GM23338 (cell line): ENCODE measurements around the gene GAD1. TPM values are rescaled to one million over a fixed set of nuclear protein-coding genes. Genes with fewer than 3 reads are reported as not detected.
A peak's percentile ranks its signal among the peaks of the same experiment; 100 is the strongest.

ENCODE experiments used
- ATAC-seq: fragments of 200-7000 bp; cut with Tn5 transposase; 3 replicates; pipeline ENCODE4 v1.9.1; 2020
- DNase-seq: peaks from one replicate; pipeline ENCODE4 v3.0.0-alpha.2; 2015; ENCODE audit warnings: low spot score
- H2AFZ ChIP-seq: fragments of 200-600 bp; sonication (generic); 2 replicates; pipeline ENCODE4 v1.8.0; 2016; ENCODE audit warnings: antibody characterized with exemption, mild to moderate bottlenecking, moderate library complexity
- H3F3A ChIP-seq: fragments of 200-600 bp; sonication (generic); replicated peaks from 2 replicates; pipeline ENCODE4 v1.8.0; 2017; ENCODE audit warnings: antibody characterized with exemption, mixed run types, low read depth
- H3K27ac ChIP-seq: fragments of 200-600 bp; sonication (generic); 2 replicates; pipeline ENCODE4 v1.6.1; 2016; ENCODE audit warnings: low read depth
- H3K27me3 ChIP-seq: fragments of 200-600 bp; sonication (generic); 2 replicates; pipeline ENCODE4 v1.8.0; 2016; ENCODE audit warnings: mild to moderate bottlenecking, mixed run types, moderate library complexity; ENCODE audit not compliant: insufficient read depth
- H3K36me3 ChIP-seq: fragments of 200-600 bp; sonication (generic); 2 replicates; pipeline ENCODE4 v1.8.0; 2016; ENCODE audit warnings: mild to moderate bottlenecking; ENCODE audit not compliant: insufficient read depth
- H3K4me1 ChIP-seq: fragments of 200-600 bp; sonication (generic); 2 replicates; pipeline ENCODE4 v1.8.0; 2016; ENCODE audit warnings: mild to moderate bottlenecking, moderate library complexity; ENCODE audit not compliant: insufficient read depth
- H3K4me2 ChIP-seq: fragments of 200-600 bp; sonication (generic); 2 replicates; pipeline ENCODE4 v1.7.1; 2017; ENCODE audit warnings: mixed run types
- H3K4me3 ChIP-seq: fragments of 200-600 bp; sonication (generic); 2 replicates; pipeline ENCODE4 v1.6.1; 2016; ENCODE audit warnings: mixed run types
- H3K79me2 ChIP-seq: fragments of 200-600 bp; sonication (generic); replicated peaks from 2 replicates; pipeline ENCODE4 v1.8.0; 2017; ENCODE audit warnings: mild to moderate bottlenecking; ENCODE audit not compliant: insufficient read depth
- H3K9me2 ChIP-seq: fragments of 200-600 bp; sonication (generic); 2 replicates; pipeline ENCODE4 v1.8.0; 2017; ENCODE audit not compliant: insufficient read depth
- H4K20me1 ChIP-seq: fragments of 200-600 bp; sonication (generic); replicated peaks from 2 replicates; pipeline ENCODE4 v1.8.0; 2017; ENCODE audit warnings: mild to moderate bottlenecking; ENCODE audit not compliant: insufficient read depth
- H3K27ac Mint-ChIP-seq: 2 replicates; pipeline ENCODE4 v1.8.0; 2020; ENCODE audit warnings: inconsistent platforms, mild to moderate bottlenecking, moderate library complexity, mixed read lengths
- H3K27me3 Mint-ChIP-seq: 3 replicates; pipeline ENCODE4 v1.8.0; 2022; ENCODE audit warnings: low read depth, mild to moderate bottlenecking, moderate library complexity, mixed read lengths, inconsistent platforms; ENCODE audit not compliant: insufficient read depth, poor library complexity
- H3K36me3 Mint-ChIP-seq: 3 replicates; pipeline ENCODE4 v1.8.0; 2021; ENCODE audit warnings: low read depth, mild to moderate bottlenecking, inconsistent platforms, moderate library complexity, mixed read lengths
- H3K4me1 Mint-ChIP-seq: 3 replicates; pipeline ENCODE4 v1.8.0; 2020; ENCODE audit warnings: mild to moderate bottlenecking, inconsistent platforms, mixed read lengths
- H3K4me3 Mint-ChIP-seq: 3 replicates; pipeline ENCODE4 v1.8.0; 2021; ENCODE audit warnings: moderate library complexity, mild to moderate bottlenecking, inconsistent platforms, mixed read lengths
- H3K9me3 Mint-ChIP-seq: 3 replicates; pipeline ENCODE4 v1.8.0; 2020; ENCODE audit warnings: moderate library complexity, mild to moderate bottlenecking, inconsistent platforms, mixed read lengths
- CREB1 ChIP-seq: fragments of 250-450 bp; sonication (Bioruptor Pico); IDR thresholded peaks from 2 replicates; pipeline ENCODE4 v1.5.0; 2020; ENCODE audit warnings: low read depth, mild to moderate bottlenecking, moderate library complexity
- EZH2phosphoT487 ChIP-seq: fragments of 200-600 bp; sonication (generic); IDR thresholded peaks from one replicate; pipeline ENCODE4 v1.8.1; 2018; ENCODE audit warnings: antibody characterized with exemption; ENCODE audit not compliant: unreplicated experiment
- JUNB ChIP-seq: IDR thresholded peaks from one replicate; pipeline ENCODE4 v1.6.1; 2016; ENCODE audit warnings: antibody characterized with exemption; ENCODE audit not compliant: unreplicated experiment
- NANOG ChIP-seq: IDR thresholded peaks from 2 replicates; pipeline ENCODE4 v1.6.1; 2016; ENCODE audit warnings: antibody characterized with exemption, borderline replicate concordance
- STAT1 ChIP-seq: IDR thresholded peaks from one replicate; pipeline ENCODE4 v1.6.1; 2016; ENCODE audit warnings: antibody characterized with exemption; ENCODE audit not compliant: unreplicated experiment
- ZNF114 ChIP-seq: fragments of 250-450 bp; sonication (Bioruptor Pico); IDR thresholded peaks from 2 replicates; pipeline ENCODE4 v1.5.0; 2020; ENCODE audit warnings: mild to moderate bottlenecking, moderate library complexity
- ZNF331 ChIP-seq: fragments of 250-450 bp; sonication (Bioruptor Pico); IDR thresholded peaks from 2 replicates; pipeline ENCODE4 v1.5.0; 2020; ENCODE audit warnings: low read depth, mild to moderate bottlenecking, moderate library complexity
- ZNF462 ChIP-seq: fragments of 250-450 bp; sonication (Bioruptor Pico); IDR thresholded peaks from 2 replicates; pipeline ENCODE4 v1.5.0; 2020; ENCODE audit warnings: mild to moderate bottlenecking, moderate library complexity
- polyA plus RNA-seq: library from polyadenylated mRNA; unstranded; fragments of >200 nt; fragmentation: Nextera tagmentation; extraction: Ambion mirVana; gene quantifications from 2 replicates; pipeline ENCODE4 v1.2.1, GENCODE V29; 2016
- total RNA-seq: library from RNA; depleted of rRNA; stranded (reverse); fragments of >200 nt; shearing (Covaris generic); gene quantifications from 2 replicates; pipeline ENCODE4 v1.2.3, GENCODE V29; 2014

The GAD1 gene
- total and polyA plus RNA-seq, 2 experiments from 2014 or later, result 0.17 to 0.34 TPM

GRCh38 chr2:170774074-170774473, 42.6 kb upstream of the GAD1 start (continued):
- TF ChIP-seq ZNF462 (CRISPR knock-in tag) (no peak), STAT1 (no peak), CREB1 (CRISPR knock-in tag) (no peak), ZNF114 (CRISPR knock-in tag) (no peak), JUNB (no peak), ZNF331 (no peak)

GRCh38 chr2:170778900-170779299, 37.8 kb upstream of the GAD1 start:
- H3K4me3 ChIP-seq, result no peak overlapping the region
- Mint-ChIP-seq H3K36me3 (no peaks in the 10 kb centered on the region), H3K4me3 (no peak overlapping the region), H3K9me3 (no peaks in the 10 kb centered on the region), H3K27ac (peak overlapping the region; percentile 45; the same call in 1 of the 2 replicates), H3K27me3 (no peaks in the 10 kb centered on the region), H3K4me1 (peaks cover 14% of the 10 kb centered on the region; the same call in 2 of the 3 replicates)
- no peaks in the 10 kb centered on the region for H3K27me3 ChIP-seq
- H2AFZ ChIP-seq, result no peak overlapping the region
- no peaks in the 10 kb centered on the region for H3F3A ChIP-seq
- no peak overlapping the region for H3K4me2 ChIP-seq
- H3K9me2 ChIP-seq, result no peaks in the 10 kb centered on the region
- ATAC-seq, result no peak
- peak overlapping the region; percentile 10; the same call in 1 of the 2 replicates for H3K27ac ChIP-seq
- no peaks in the 10 kb centered on the region for H4K20me1 ChIP-seq
- H3K79me2 ChIP-seq, result no peaks in the 10 kb centered on the region
- H3K4me1 ChIP-seq, result peaks cover 19% of the 10 kb centered on the region
- no peaks in the 10 kb centered on the region for H3K36me3 ChIP-seq
- no peak for DNase-seq
- TF ChIP-seq ZNF114 (CRISPR knock-in tag), result no peak
- TF ChIP-seq CREB1 (CRISPR knock-in tag), result no peak
- TF ChIP-seq NANOG, result no peak
- TF ChIP-seq ZNF462 (CRISPR knock-in tag), result no peak
- no peak for TF ChIP-seq ZNF331
- TF ChIP-seq JUNB, result no peak
- no peak for TF ChIP-seq STAT1
- TF ChIP-seq EZH2phosphoT487, result no peak
